A549 (cell line): ENCODE results near the gene ARL3. TPM values are rescaled to one million over a fixed set of nuclear protein-coding genes. Genes with fewer than 3 reads are reported as not detected.

Source experiments
- ATAC-seq, 2 experiments: fragments of 200-7000 bp in 1 of 2; fragments of >200 bp in 1 of 2; cut with Nextera tagmentation in 1 of 2; cut with Tn5 transposase in 1 of 2; 3 replicates each; pipeline versions ENCODE4 v1.8.0 to v1.9.1; 2018 to 2020; ENCODE audit warnings: mild to moderate bottlenecking in 1 of 2, moderate library complexity in 1 of 2
- CTCF ChIA-PET: fragments of 300-600 bp; sonication (Branson Sonifier 250); formaldehyde crosslinking; extraction: SDS; loops from one replicate; lab custom pipeline; 2021; ENCODE audit warnings: antibody characterized with exemption, inconsistent platforms; lab: Yijun Ruan, JAX
- POLR2A ChIA-PET: fragments of 350-600 bp; formaldehyde crosslinking; extraction: SDS; loops from one replicate; lab custom pipeline; 2021; ENCODE audit warnings: antibody characterized with exemption, inconsistent platforms; lab: Yijun Ruan, JAX
- DNase-seq, 2 experiments: peaks; one replicate each; pipeline versions ENCODE4 v3.0.0 to v3.0.0-alpha.2; 2011 to 2016; ENCODE audit warnings: low read depth in 1 of 2, low spot score in 1 of 2
- FAIRE-seq: peaks from 2 replicates; lab custom pipeline; 2011; peaks lifted over from hg19 to GRCh38; lab: Jason Lieb, UNC
- H3K27ac ChIP-seq, 2 experiments: fragments of >200 bp; sonication (Bioruptor Twin); formaldehyde crosslinking; 3 replicates each; pipeline ENCODE4 v1.5.1; 2016 to 2017
- H3K4me1 ChIP-seq: fragments of >200 bp; sonication (Bioruptor Twin); formaldehyde crosslinking; 3 replicates; pipeline ENCODE4 v1.6.1; 2016
- H3K4me2 ChIP-seq: fragments of >200 bp; sonication (Bioruptor Twin); formaldehyde crosslinking; 3 replicates; pipeline ENCODE4 v1.6.1; 2016
- H3K4me3 ChIP-seq: fragments of >200 bp; sonication (Bioruptor Twin); formaldehyde crosslinking; 3 replicates; pipeline ENCODE4 v1.5.1; 2016
- H3K9me3 ChIP-seq: fragments of >200 bp; sonication (Bioruptor Twin); formaldehyde crosslinking; 3 replicates; pipeline ENCODE4 v1.6.1; 2016
- CBX8 ChIP-seq: fragments of 200-600 bp; sonication (generic); IDR thresholded peaks from 2 replicates; pipeline ENCODE4 v1.6.1; 2016
- CEBPB ChIP-seq, 2 experiments: fragments of >200 bp in 1 of 2; sonication (Bioruptor Twin) in 1 of 2; formaldehyde crosslinking in 1 of 2; IDR thresholded peaks; 2 replicates each; pipeline ENCODE4 v1.6.1; 2012 to 2016
- CHD2 ChIP-seq: fragments of 150-350 bp; IDR thresholded peaks from 2 replicates; pipeline ENCODE4 v1.6.1; 2014; ENCODE audit warnings: low read length; ENCODE audit not compliant: partially characterized antibody
- EHF ChIP-seq: fragments of 250-450 bp; sonication (Bioruptor Pico); IDR thresholded peaks from 2 replicates; pipeline ENCODE4 v1.5.0; 2020; ENCODE audit warnings: mild to moderate bottlenecking
- FOSL2 ChIP-seq, 2 experiments: fragments of 450-650 bp in 1 of 2; fragments of >200 bp in 1 of 2; sonication (Bioruptor Twin) in 1 of 2; formaldehyde crosslinking; IDR thresholded peaks; 2 replicates each; pipeline versions ENCODE4 v1.5.0 to v1.6.1; 2016 to 2020; ENCODE audit warnings: mild to moderate bottlenecking in 1 of 2, moderate library complexity in 1 of 2
- FOXS1 ChIP-seq: fragments of 250-450 bp; sonication (Bioruptor Pico); IDR thresholded peaks from 2 replicates; pipeline ENCODE4 v1.5.0; 2020; ENCODE audit warnings: mild to moderate bottlenecking, moderate library complexity
- HOXA7 ChIP-seq: fragments of 250-450 bp; sonication (Bioruptor Pico); IDR thresholded peaks from 2 replicates; pipeline ENCODE4 v1.5.0; 2020; ENCODE audit warnings: mild to moderate bottlenecking, moderate library complexity
- JUNB ChIP-seq: fragments of >200 bp; sonication (Bioruptor Twin); formaldehyde crosslinking; IDR thresholded peaks from 2 replicates; pipeline ENCODE4 v1.6.1; 2016
- MAFK ChIP-seq: fragments of 450-650 bp; IDR thresholded peaks from 2 replicates; pipeline ENCODE4 v1.6.1; 2014; ENCODE audit not compliant: partially characterized antibody
- NPAS2 ChIP-seq: fragments of 250-450 bp; sonication (Bioruptor Pico); IDR thresholded peaks from 2 replicates; pipeline ENCODE4 v1.8.0; 2022; ENCODE audit warnings: mild to moderate bottlenecking, moderate library complexity, borderline replicate concordance
- RARB ChIP-seq: fragments of 250-450 bp; sonication (Bioruptor Pico); IDR thresholded peaks from 2 replicates; pipeline ENCODE4 v1.8.0; 2021; ENCODE audit warnings: mild to moderate bottlenecking, moderate library complexity
- RCOR1 ChIP-seq: fragments of 150-350 bp; IDR thresholded peaks from 2 replicates; pipeline ENCODE4 v1.6.1; 2014; ENCODE audit warnings: antibody characterized with exemption, low read length, low read depth
- RFX5 ChIP-seq: fragments of 450-650 bp; IDR thresholded peaks from 2 replicates; pipeline ENCODE4 v1.7.1; 2014; ENCODE audit warnings: antibody characterized with exemption, mild to moderate bottlenecking, moderate library complexity
- SREBF2 ChIP-seq: fragments of 450-650 bp; IDR thresholded peaks from 2 replicates; pipeline ENCODE4 v1.6.1; 2014; ENCODE audit warnings: mild to moderate bottlenecking, moderate library complexity
- WGBS: methylation state at CpG from one replicate; pipeline ENCODE4 v1.1.6; 2017; ENCODE audit errors: missing lambda C conversion rate; 5-methylcytosine and 5-hydroxymethylcytosine counted together
- polyA plus RNA-seq, 4 experiments: library from polyadenylated mRNA; depleted of rRNA in 3 of 4; stranded (reverse); fragments of >200 nt; fragmentation: RNase III in 1 of 4; extraction: RNeasy Plus Mini Kit Qiagen cat#74134 plus additional on column Dnase treatment in 1 of 4; gene quantifications; 2 replicates in 3 of 4; 3 replicates in 1 of 4; pipeline ENCODE4 v1.2.3, GENCODE V29; 2011 to 2017
- TF ChIP-seq, protein P1 (sequence below): fragments of >200 bp; sonication (Bioruptor Twin); formaldehyde crosslinking; IDR thresholded peaks from 3 replicates; pipeline ENCODE4 v1.5.1; 2016
- TF ChIP-seq, protein P2 (sequence below): fragments of 200-600 bp; sonication (generic); IDR thresholded peaks from 2 replicates; pipeline ENCODE4 v1.6.1; 2016; ENCODE audit warnings: antibody characterized with exemption, mild to moderate bottlenecking, moderate library complexity

Gene ARL3
- polyA plus RNA-seq, 2 of the 4 experiments (the other 2 are of a cell fraction) = 20.2 to 21.3 TPM

DNA sequence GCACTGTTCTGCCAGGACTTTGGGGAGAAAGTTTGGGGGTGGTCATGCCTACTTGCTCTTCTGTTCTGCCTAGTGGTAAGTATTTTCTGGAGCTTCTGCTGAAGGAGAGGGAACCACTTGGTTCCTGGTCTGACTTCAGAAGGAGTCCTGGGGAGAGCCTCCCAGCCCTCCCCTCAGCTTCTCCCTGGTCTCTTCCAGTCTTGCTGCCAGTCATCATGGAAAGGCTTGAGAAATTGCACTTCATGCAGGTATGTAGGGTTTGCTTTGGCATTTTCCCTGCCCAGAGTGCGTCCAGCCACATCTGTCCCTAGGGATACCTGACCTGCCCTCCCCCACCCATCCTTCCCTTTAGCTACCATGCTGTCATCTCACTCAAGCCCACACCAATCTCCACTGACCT lies 18.5 kb upstream of the ARL3 start:
- ChIA-PET POLR2A (interaction anchor here (0.8 kb wide), 1 partner anchor 18 kb away, joined by 3 read pairs; the partner anchor contains the start of genes ARL3 and SFXN2), CTCF (interaction anchor here (1.1 to 2.2 kb wide), 5 partner anchors 8 to 185 kb away, joined by 4 to 9 read pairs (median 6); partner anchors contain the start of genes ARL3 and CNNM2)
- ATAC-seq = no peak
- H3K9me3 ChIP-seq = no peaks in the 10 kb centered on the region
- 25% methylated on average over 1 of the region's 1 CpG for WGBS
- no peak overlapping the region for H3K4me2 ChIP-seq
- no peak overlapping the region for H3K4me3 ChIP-seq
- TF ChIP-seq, protein P1, sequence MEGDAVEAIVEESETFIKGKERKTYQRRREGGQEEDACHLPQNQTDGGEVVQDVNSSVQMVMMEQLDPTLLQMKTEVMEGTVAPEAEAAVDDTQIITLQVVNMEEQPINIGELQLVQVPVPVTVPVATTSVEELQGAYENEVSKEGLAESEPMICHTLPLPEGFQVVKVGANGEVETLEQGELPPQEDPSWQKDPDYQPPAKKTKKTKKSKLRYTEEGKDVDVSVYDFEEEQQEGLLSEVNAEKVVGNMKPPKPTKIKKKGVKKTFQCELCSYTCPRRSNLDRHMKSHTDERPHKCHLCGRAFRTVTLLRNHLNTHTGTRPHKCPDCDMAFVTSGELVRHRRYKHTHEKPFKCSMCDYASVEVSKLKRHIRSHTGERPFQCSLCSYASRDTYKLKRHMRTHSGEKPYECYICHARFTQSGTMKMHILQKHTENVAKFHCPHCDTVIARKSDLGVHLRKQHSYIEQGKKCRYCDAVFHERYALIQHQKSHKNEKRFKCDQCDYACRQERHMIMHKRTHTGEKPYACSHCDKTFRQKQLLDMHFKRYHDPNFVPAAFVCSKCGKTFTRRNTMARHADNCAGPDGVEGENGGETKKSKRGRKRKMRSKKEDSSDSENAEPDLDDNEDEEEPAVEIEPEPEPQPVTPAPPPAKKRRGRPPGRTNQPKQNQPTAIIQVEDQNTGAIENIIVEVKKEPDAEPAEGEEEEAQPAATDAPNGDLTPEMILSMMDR = no peak
- no peak for TF ChIP-seq EHF (CRISPR knock-in tag)
- no peak for TF ChIP-seq CHD2
- no peak for TF ChIP-seq NPAS2 (CRISPR knock-in tag)
- no peak for TF ChIP-seq RCOR1
- no peak for TF ChIP-seq SREBF2
- TF ChIP-seq FOSL2 (IDR thresholded peaks at IDR 0.05) = no peak
- no peak for TF ChIP-seq FOSL2 (CRISPR knock-in tag; IDR thresholded peaks at IDR 0.05)
- TF ChIP-seq CEBPB (IDR thresholded peaks at IDR 0.05) = no peak
- DNase-seq = no peak
- no peak overlapping the region for H3K27ac ChIP-seq
- no peaks in the 10 kb centered on the region for H3K4me1 ChIP-seq
- no peak for FAIRE-seq

DNA sequence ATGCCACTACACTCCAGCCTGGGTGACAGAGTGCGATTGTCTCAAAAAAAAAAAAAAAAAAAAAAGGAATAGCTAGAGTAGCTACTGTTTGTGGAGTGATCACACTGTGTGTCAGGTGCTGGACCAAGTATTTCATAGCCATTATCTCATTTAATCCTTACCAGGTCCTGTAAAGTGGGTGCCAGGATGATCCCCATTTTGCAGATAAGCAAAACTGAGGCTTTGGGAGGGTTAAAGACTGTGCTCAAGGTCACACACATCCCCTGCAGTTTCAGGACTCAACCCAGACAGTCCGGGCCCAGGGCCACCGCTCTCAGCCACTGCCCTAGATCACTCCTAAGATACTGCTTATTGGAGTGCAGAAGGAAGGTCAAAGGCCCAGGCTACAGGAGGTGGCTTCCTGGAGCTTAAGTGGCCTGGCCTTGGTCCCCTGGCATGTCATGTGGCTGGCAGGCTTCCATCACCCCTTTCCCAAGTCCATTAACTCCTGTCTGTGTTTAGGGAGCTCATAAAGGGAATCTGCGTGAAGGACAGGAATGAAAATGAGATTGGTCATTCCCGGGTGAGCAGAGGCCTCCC lies 17.1 kb upstream of the ARL3 start:
- TF ChIP-seq FOXS1 (CRISPR knock-in tag) (no peak), MAFK (no peak), JUNB (no peak), HOXA7 (CRISPR knock-in tag) (no peak), CBX8 (no peak), RFX5 (no peak), EHF (CRISPR knock-in tag) (no peak), RARB (CRISPR knock-in tag) (no peak)
- TF ChIP-seq, protein P2, sequence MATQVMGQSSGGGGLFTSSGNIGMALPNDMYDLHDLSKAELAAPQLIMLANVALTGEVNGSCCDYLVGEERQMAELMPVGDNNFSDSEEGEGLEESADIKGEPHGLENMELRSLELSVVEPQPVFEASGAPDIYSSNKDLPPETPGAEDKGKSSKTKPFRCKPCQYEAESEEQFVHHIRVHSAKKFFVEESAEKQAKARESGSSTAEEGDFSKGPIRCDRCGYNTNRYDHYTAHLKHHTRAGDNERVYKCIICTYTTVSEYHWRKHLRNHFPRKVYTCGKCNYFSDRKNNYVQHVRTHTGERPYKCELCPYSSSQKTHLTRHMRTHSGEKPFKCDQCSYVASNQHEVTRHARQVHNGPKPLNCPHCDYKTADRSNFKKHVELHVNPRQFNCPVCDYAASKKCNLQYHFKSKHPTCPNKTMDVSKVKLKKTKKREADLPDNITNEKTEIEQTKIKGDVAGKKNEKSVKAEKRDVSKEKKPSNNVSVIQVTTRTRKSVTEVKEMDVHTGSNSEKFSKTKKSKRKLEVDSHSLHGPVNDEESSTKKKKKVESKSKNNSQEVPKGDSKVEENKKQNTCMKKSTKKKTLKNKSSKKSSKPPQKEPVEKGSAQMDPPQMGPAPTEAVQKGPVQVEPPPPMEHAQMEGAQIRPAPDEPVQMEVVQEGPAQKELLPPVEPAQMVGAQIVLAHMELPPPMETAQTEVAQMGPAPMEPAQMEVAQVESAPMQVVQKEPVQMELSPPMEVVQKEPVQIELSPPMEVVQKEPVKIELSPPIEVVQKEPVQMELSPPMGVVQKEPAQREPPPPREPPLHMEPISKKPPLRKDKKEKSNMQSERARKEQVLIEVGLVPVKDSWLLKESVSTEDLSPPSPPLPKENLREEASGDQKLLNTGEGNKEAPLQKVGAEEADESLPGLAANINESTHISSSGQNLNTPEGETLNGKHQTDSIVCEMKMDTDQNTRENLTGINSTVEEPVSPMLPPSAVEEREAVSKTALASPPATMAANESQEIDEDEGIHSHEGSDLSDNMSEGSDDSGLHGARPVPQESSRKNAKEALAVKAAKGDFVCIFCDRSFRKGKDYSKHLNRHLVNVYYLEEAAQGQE = no peak
- Histone ChIP-seq H3K4me3 (no peak overlapping the region), H3K27ac (no peak overlapping the region), H3K4me1 (no peaks in the 10 kb centered on the region), H3K4me2 (no peak overlapping the region), H3K9me3 (no peaks in the 10 kb centered on the region)
- POLR2A ChIA-PET = interaction anchor here (0.6 kb wide), 1 partner anchor 11 kb away, joined by 10 read pairs; no protein-coding TSS in a partner anchor
- ATAC-seq = no peak
- no peak for FAIRE-seq
- 78% methylated on average over 5 of the region's 5 CpGs for WGBS
- CTCF ChIA-PET = interaction anchor here (0.5 to 1.6 kb wide), 6 partner anchors 9 to 333 kb away, joined by 3 to 8 read pairs (median 4); no protein-coding TSS in a partner anchor
- DNase-seq = no peak
